ENCODE results near the gene VASP. TPM values are rescaled to one million over a fixed set of nuclear protein-coding genes. Genes with fewer than 3 reads are reported as not detected.

Gene VASP
- total RNA-seq, 1 experiment from 2014 or later, result 152 TPM

GRCh38 chr19:45464852-45465441, 42.3 kb upstream of the VASP start:
- no peaks in the 10 kb centered on the region for H3K9me3 ChIP-seq (ENCODE audit: control insufficient read depth in 1 of 2, insufficient read depth in 1 of 2, low read depth in 1 of 2, low read length in 2 of 2)
- RAD21 ChIA-PET (ENCODE audit: low non-redundant PET in 1 of 2, low total read pairs in 2 of 2, uncharacterized antibody in 2 of 2, unreplicated experiment in 2 of 2), result no interaction called here
- H2AFZ ChIP-seq (ENCODE audit: low read depth, low read length, poor library complexity, severe bottlenecking), result no peak overlapping the region
- no peak overlapping the region for H3K4me3 ChIP-seq (replicated peaks in 1 of 2; ENCODE audit: low read depth in 1 of 2, low read length in 2 of 2)
- H3K4me1 ChIP-seq (ENCODE audit: control insufficient read depth in 1 of 2, insufficient read depth in 2 of 2, low read length in 2 of 2), result peaks cover 2 to 37% of the 10 kb centered on the region in 2 experiments
- no TSS peak for BruUV-seq (replicated peaks)
- POLR2A ChIA-PET, result interaction anchor here (5.4 kb wide), 1 partner anchor 9 kb away, joined by 72 read pairs; no protein-coding TSS in a partner anchor
- peaks cover 15% of the 10 kb centered on the region; the same call in 1 of the 2 replicates for H3K79me2 ChIP-seq (ENCODE audit: insufficient read depth, low read length)
- intact Hi-C loops (cut with micrococcal nuclease), result no loop called here
- no peaks in the 10 kb centered on the region for H3K9me2 ChIP-seq (ENCODE audit: insufficient read depth)
- no peak overlapping the region for H3K27ac ChIP-seq (ENCODE audit: low read depth, low read length)
- peak overlapping the region; percentile 16; the same call in 1 of the 2 replicates for H3K4me2 ChIP-seq (ENCODE audit: low read length)
- no peak for DNase-seq (ENCODE audit: low read depth, low spot score)
- ATAC-seq, result no peak
- H3K36me3 ChIP-seq (ENCODE audit: control insufficient read depth in 1 of 2, insufficient read depth in 2 of 2, low read length in 2 of 2), result no peaks in the 10 kb centered on the region
- TF ChIP-seq FOSL1 (IDR thresholded peaks at IDR 0.05; ENCODE audit: low read depth) (no peak), CTCF (IDR thresholded peaks at IDR 0.05 in 2 of 3, conservative IDR thresholded peaks at IDR 0.05 in 1 of 3; ENCODE audit: borderline replicate concordance in 1 of 3, insufficient read depth in 1 of 3, low read depth in 2 of 3, low read length in 2 of 3) (peak in 1 of 3 experiments; percentile 20; a peak in 1 of 6 replicates)
- CTCF ChIA-PET, result no interaction called here
- H3K27me3 ChIP-seq (ENCODE audit: insufficient read depth, low read length), result no peaks in the 10 kb centered on the region
- H3K9ac ChIP-seq (ENCODE audit: low read length), result 0 out of 2 replicates have a peak overlapping the region, but pooled peaks have one; percentile 9
- H4K20me1 ChIP-seq (ENCODE audit: insufficient read depth), result no peaks in the 10 kb centered on the region; the same call in 1 of the 2 replicates

GRCh38 chr19:45467115-45467455, 40.2 kb upstream of the VASP start:
- BruUV-seq (replicated peaks), result no TSS peak
- Histone ChIP-seq H3K9me2 (ENCODE audit: insufficient read depth) (no peaks in the 10 kb centered on the region), H3K27me3 (ENCODE audit: insufficient read depth, low read length) (no peaks in the 10 kb centered on the region), H3K4me3 (replicated peaks in 1 of 2; ENCODE audit: low read depth in 1 of 2, low read length in 2 of 2) (peak overlapping the region; percentile 57 to 97), H3K79me2 (ENCODE audit: insufficient read depth, low read length) (peaks cover 23% of the 10 kb centered on the region; the same call in 1 of the 2 replicates), H2AFZ (ENCODE audit: low read depth, low read length, poor library complexity, severe bottlenecking) (peak overlapping the region; percentile 66), H4K20me1 (ENCODE audit: insufficient read depth) (no peaks in the 10 kb centered on the region; the same call in 1 of the 2 replicates), H3K36me3 (ENCODE audit: control insufficient read depth in 1 of 2, insufficient read depth in 2 of 2, low read length in 2 of 2) (no peaks in the 10 kb centered on the region; a peak in 1 of 4 replicates), H3K27ac (ENCODE audit: low read depth, low read length) (no peak overlapping the region), H3K4me1 (ENCODE audit: control insufficient read depth in 1 of 2, insufficient read depth in 2 of 2, low read length in 2 of 2) (peaks cover 4 to 43% of the 10 kb centered on the region in 2 experiments), H3K4me2 (ENCODE audit: low read length) (peak overlapping the region; percentile 100), H3K9ac (ENCODE audit: low read length) (peak overlapping the region; percentile 99), H3K9me3 (ENCODE audit: control insufficient read depth in 1 of 2, insufficient read depth in 1 of 2, low read depth in 1 of 2, low read length in 2 of 2) (no peaks in the 10 kb centered on the region)
- POLR2A ChIA-PET, result interaction anchor here (0.6 to 5.4 kb wide), 25 partner anchors 9 to 225 kb away, joined by 3 to 72 read pairs (median 4); partner anchors contain the start of genes GIPR and PPP1R13L
- no peak for DNase-seq (ENCODE audit: low read depth, low spot score)
- ATAC-seq, result no peak
- RAD21 ChIA-PET (ENCODE audit: low non-redundant PET in 1 of 2, low total read pairs in 2 of 2, uncharacterized antibody in 2 of 2, unreplicated experiment in 2 of 2), result interaction anchor here (1.2 to 2.0 kb wide), 3 partner anchors 12 to 27 kb away, joined by 4 to 5 read pairs (median 5); no protein-coding TSS in a partner anchor
- intact Hi-C loops (cut with micrococcal nuclease), result no loop called here
- TF ChIP-seq SP1 (IDR thresholded peaks at IDR 0.05; ENCODE audit: low read depth) (no peak), REST (IDR thresholded peaks at IDR 0.05; ENCODE audit: low read depth) (no peak), MAX (IDR thresholded peaks at IDR 0.05) (no peak), CBX3 (IDR thresholded peaks at IDR 0.05; ENCODE audit: low read depth) (no peak), ZNF274 (IDR thresholded peaks at IDR 0.05; ENCODE audit: low read depth, low read length) (no peak), FOSL1 (IDR thresholded peaks at IDR 0.05; ENCODE audit: low read depth) (no peak), RAD21 (IDR thresholded peaks at IDR 0.05; ENCODE audit: low read depth) (no peak), JUND (IDR thresholded peaks at IDR 0.05) (no peak)
- CTCF ChIA-PET, result interaction anchor here (0.7 to 4.7 kb wide), 11 partner anchors 8 to 65 kb away, joined by 3 to 56 read pairs (median 4); no protein-coding TSS in a partner anchor
